ENCODE measurements around the gene PCLO.

DNA sequence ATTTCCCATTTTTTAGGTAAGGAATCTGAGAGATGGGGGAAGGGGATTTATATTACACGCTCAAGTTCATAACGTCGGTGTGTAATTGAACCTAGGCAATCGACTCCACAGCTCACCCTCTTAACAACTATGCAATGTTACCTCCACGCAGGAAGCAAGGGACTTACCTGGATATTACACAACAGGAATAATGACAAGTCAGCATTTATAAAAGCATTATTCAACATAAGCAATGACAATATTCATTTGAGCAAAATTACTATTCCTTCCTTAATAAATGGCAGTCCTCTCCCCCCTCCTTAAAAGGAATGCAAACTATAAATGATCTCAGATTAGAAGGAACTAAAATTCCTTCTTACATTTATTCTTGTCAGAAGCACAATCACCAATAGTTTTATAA is 104.0 kb downstream of the PCLO start:
- TF ChIP-seq CTCF (IDR thresholded peaks at IDR 0.05) (no peak), POLR2A (IDR thresholded peaks at IDR 0.05) (no peak), EP300 (IDR thresholded peaks at IDR 0.05) (no peak)
